GM19463 (cell line): ENCODE measurements around the gene KIFBP.

Experiments used
- ATAC-seq: cut with Tn5 transposase; IDR thresholded peaks from one replicate; pipeline ENCODE4 v1.9.1; 2021; ENCODE audit warnings: mild to moderate bottlenecking, moderate library complexity; ENCODE audit not compliant: unreplicated experiment

Gene KIFBP

GRCh38 chr10:69047111-69047832 is 58.7 kb downstream of the KIFBP start:
- ATAC-seq = no peak

DNA sequence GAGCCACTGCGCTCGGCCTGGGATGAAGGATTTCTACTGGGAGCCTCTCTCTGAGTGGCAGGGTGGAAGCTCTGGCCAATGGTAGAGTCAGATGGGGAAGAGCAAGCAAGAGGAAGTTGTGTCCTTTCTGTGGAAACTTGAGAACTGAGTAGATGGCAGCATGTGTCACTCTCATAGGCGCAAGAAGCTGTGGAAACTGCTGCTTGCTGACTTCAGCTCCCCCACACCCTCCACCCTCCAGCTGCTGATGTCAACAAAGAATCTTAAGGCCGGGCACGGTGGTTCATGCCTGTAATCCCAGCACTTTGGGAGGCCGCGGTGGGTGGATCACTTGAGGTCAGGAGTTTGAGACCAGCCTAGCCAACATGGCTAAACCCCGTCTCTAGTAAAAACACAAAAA is 59.5 kb downstream of the KIFBP start:
- ATAC-seq = no peak

DNA sequence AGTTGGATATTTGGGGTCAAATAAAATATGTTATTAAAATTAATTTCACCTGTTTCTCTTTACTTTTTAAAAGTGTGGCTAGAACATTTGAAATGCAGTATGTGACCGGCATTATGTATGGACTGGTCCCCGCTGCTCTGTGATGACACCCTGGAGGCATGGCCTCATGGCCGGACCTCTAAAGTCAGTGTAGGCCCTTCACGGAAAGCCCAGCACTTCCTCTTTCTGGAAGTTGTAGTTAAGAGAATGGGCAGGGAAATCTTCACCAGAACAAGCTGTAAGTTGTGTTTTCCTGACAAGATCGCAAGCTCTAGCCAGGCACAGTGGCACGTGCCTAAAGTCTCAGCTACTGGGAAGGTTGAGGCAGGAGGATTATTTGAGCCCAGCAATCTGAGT is 61.0 kb downstream of the KIFBP start:
- ATAC-seq = no peak

GRCh38 chr10:69051303-69051702 is 62.7 kb downstream of the KIFBP start:
- no peak for ATAC-seq

GRCh38 chr10:69051710-69052487 is 63.3 kb downstream of the KIFBP start:
- ATAC-seq = peak; percentile 33

DNA sequence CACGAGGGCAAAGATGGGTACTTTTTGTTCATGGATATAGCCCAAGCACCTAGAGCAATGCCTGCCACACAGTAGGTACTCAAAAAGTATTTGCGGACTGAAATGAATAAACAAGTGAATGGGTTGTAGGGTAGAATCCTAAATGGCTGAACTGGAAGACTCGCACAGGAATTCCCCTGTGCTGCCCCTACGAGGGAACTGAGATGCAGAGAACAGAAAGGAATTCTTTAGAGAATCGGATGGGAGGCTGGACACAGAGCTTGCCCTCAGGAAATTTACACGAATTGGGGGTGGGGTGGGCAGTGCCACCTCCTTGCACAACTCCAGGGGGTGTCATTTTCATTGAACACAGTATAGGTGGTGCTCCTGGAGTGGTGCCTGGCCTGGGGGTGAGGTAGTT is 64.1 kb downstream of the KIFBP start:
- ATAC-seq = no peak

- no peak for ATAC-seq
These were observed 66.6 kb downstream of the KIFBP start for GRCh38 chr10:69055241-69055640.

DNA sequence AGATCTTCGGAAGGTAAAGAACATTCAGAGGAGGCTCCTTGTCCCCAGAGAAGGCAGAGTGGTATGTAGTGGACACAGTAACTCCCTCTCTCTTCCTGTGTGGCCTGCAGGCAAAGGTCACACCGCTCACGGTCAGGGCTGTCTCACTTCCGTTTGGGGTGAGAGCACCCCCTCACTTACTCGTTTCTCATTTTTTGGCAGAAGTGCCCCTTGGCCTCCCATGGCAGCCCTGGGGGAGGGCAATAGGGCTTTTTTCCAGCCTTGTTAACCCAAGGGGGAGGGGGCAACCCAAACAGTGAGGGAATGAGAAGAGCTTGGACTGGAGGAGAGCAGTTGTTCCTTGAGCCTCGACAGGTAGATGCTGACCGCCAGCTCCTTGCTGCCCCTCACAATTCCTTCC is 67.5 kb downstream of the KIFBP start:
- ATAC-seq = peak; percentile 35

DNA sequence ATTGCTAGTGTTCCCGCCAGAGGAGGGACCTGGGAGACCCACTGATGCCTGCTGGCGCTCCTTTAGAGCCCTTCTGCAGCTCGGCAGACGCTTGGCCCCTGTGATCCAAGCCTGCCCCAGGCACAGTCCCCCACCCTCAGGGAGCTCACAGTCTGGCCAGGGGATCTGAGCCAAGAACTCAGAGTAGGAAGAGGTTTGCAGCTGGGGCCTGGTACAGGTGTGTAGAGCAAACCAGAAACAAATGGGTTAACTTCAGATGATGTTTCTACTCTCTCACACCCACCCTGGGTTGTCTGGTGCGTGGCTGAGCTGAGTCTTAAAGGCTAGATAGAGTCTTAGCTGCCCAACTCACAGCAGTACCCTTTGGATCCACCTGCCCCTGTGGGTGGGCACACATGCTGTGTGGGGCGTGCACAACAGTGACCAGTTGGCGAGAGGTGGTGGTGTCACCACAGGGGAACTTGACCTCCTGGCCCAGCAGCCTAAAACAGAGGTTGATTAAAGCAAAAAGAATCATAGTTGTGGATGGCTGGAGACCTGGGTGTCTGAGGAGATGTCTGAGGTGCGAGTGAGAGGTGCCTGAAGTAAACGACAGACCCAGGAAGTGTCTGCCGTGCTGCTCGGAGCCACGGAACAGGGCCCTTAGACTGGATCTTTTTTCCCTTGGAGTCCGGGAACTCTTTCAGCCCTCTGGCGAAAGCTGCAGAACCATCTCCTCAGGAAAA is 68.1 kb downstream of the KIFBP start:
- no peak for ATAC-seq

- ATAC-seq = no peak
These were observed 68.8 kb downstream of the KIFBP start for GRCh38 chr10:69057261-69057950.

DNA sequence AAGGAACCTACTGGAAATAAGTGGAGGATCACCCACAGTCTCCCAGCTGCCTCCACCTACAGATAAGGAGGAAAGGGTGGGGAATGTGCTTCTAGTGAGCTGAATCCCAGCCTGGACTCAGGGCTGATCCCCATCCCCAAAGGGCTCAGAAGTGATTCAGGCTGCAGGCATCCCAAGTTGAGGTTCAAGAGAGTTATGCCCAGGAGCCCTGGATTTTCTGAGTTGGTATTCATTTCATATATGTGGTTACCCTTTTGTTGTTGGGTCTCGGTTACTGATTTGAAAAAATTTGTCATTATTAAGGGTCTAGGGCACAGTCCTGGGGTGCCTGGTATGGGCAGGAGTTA is 69.3 kb downstream of the KIFBP start:
- no peak for ATAC-seq

DNA sequence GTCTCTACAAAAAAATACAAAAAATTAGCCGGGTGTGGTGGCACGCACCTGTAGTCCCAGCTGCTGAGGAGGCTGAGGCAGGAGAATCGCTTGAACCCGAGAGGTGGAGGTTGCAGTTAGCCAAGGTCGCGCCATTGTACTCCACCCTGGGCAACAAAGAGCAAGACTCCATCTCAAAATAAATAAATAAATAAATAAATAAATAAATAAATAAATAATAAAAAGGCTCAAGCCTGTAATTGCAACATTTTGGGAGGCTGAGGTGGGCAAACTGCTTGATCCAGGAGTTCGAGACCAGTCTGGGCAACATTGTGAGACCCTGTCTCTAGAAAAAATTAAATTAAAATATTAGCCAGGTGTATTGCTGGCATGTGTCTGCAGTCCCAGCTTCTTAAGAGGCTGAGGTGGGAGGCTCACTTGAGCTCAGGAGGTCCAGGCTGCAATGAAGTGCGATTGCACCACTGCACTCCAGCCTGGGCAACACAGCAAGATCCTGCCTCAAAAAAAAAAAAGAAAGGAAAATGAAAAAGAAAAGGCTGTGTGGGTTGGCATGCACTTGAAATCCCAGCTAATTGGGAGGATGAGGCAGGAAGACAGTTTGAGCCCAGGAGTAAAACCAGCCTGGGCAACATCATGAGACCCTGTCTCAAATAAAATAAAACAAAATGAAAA is 71.7 kb downstream of the KIFBP start:
- ATAC-seq = no peak

GRCh38 chr10:69061305-69062161 is 72.9 kb downstream of the KIFBP start:
- ATAC-seq = peak; percentile 47

- no peak for ATAC-seq
These were observed 74.3 kb downstream of the KIFBP start for GRCh38 chr10:69062901-69063300.

- ATAC-seq = peak; percentile 1
These were observed 76.2 kb downstream of the KIFBP start for GRCh38 chr10:69064762-69065328.

- ATAC-seq = peak; percentile 64
These were observed 77.1 kb downstream of the KIFBP start for GRCh38 chr10:69065406-69066361.
